H1 (cell line): ENCODE data around the gene CHD9.

Experiments used
- ATF3 ChIP-seq: IDR thresholded peaks from 2 replicates; pipeline ENCODE4 v1.6.1; 2011; ENCODE audit warnings: low read depth, mild to moderate bottlenecking, low read length; ENCODE audit not compliant: insufficient read depth
- CBX8 ChIP-seq: fragments of 300-800, 300-1000 bp; sonication (generic); IDR thresholded peaks from 2 replicates; pipeline ENCODE4 v1.7.1; 2016; ENCODE audit warnings: low read depth, low read length, borderline replicate concordance
- CEBPB ChIP-seq: IDR thresholded peaks from 2 replicates; pipeline ENCODE4 v1.6.1; 2012; ENCODE audit warnings: low read depth, low read length
- CTCF ChIP-seq, 3 experiments: IDR thresholded peaks; 1 replicate in 2 of 3; 2 replicates in 1 of 3; pipeline versions ENCODE4 v1.5.1 to v1.6.1; 2011; ENCODE audit warnings: low read length in 3 of 3, mild to moderate bottlenecking in 3 of 3, inconsistent platforms in 2 of 3, low read depth in 1 of 3, moderate library complexity in 1 of 3; ENCODE audit not compliant: insufficient read depth in 1 of 3; ENCODE audit errors: control extremely low read depth in 1 of 3
- EP300 ChIP-seq, 2 experiments: IDR thresholded peaks; 1 replicate in 1 of 2; 2 replicates in 1 of 2; pipeline ENCODE4 v1.6.1; 2011 to 2012; ENCODE audit warnings: low read depth in 2 of 2, low read length in 2 of 2, mild to moderate bottlenecking in 2 of 2, borderline replicate concordance in 1 of 2, inconsistent platforms in 1 of 2, moderate library complexity in 1 of 2
- EZH2 ChIP-seq: fragments of 200-600 bp; sonication (generic); IDR thresholded peaks from 2 replicates; pipeline ENCODE4 v1.7.1; 2012; ENCODE audit warnings: low read depth, mild to moderate bottlenecking, moderate library complexity, low read length, inconsistent platforms; ENCODE audit not compliant: severe bottlenecking
- JUN ChIP-seq: IDR thresholded peaks from 2 replicates; pipeline ENCODE4 v1.6.1; 2011; ENCODE audit warnings: low read depth, mild to moderate bottlenecking, improper control_type of control experiment, low read length
- POLR2AphosphoS5 ChIP-seq: IDR thresholded peaks from 2 replicates; pipeline ENCODE4 v1.6.1; 2011; ENCODE audit warnings: low read depth, low read length
- RFX5 ChIP-seq: IDR thresholded peaks from 2 replicates; pipeline ENCODE4 v1.6.1; 2011; ENCODE audit warnings: low read depth, low read length, improper control_type of control experiment, borderline replicate concordance
- SP4 ChIP-seq: IDR thresholded peaks from 2 replicates; pipeline ENCODE4 v1.6.1; 2012; ENCODE audit warnings: low read length, inconsistent platforms
- TF ChIP-seq, protein P1 (sequence below): IDR thresholded peaks from 2 replicates; pipeline ENCODE4 v1.6.1; 2011; ENCODE audit warnings: low read length, improper control_type of control experiment

GRCh38 chr16:53131050-53131362 lies 76.2 kb downstream of the CHD9 start:
- TF ChIP-seq CTCF (IDR thresholded peaks at IDR 0.05; ENCODE audit: control extremely low read depth in 1 of 3, insufficient read depth in 1 of 3, low read depth in 1 of 3, low read length in 3 of 3) = no peak
- TF ChIP-seq EP300 (IDR thresholded peaks at IDR 0.05; ENCODE audit: borderline replicate concordance in 1 of 2, low read depth in 2 of 2, low read length in 2 of 2) = no peak
- TF ChIP-seq SP4 = no peak
- no peak for TF ChIP-seq POLR2AphosphoS5
- no peak for TF ChIP-seq EZH2
- TF ChIP-seq RFX5 = no peak
- TF ChIP-seq CBX8 = no peak
- TF ChIP-seq, protein P1, sequence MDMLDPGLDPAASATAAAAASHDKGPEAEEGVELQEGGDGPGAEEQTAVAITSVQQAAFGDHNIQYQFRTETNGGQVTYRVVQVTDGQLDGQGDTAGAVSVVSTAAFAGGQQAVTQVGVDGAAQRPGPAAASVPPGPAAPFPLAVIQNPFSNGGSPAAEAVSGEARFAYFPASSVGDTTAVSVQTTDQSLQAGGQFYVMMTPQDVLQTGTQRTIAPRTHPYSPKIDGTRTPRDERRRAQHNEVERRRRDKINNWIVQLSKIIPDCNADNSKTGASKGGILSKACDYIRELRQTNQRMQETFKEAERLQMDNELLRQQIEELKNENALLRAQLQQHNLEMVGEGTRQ = no peak
- TF ChIP-seq CEBPB = no peak
- TF ChIP-seq JUN = no peak
- no peak for TF ChIP-seq ATF3
